ENCODE measurements around the gene CDC14B. TPM values are rescaled to one million over a fixed set of nuclear protein-coding genes. Genes with fewer than 3 reads are reported as not detected.
A peak's percentile ranks its signal among the peaks of the same experiment; 100 is the strongest.

Gene CDC14B
- total RNA-seq, 2 experiments from 2014 or later: 0.62 to 0.83 TPM

GRCh38 chr9:96498796-96499195, 120.8 kb downstream of the CDC14B start:
- Mint-ChIP-seq H3K9me3 (no peaks in the 10 kb centered on the region), H3K4me1 (no peaks in the 10 kb centered on the region), H3K36me3 (ENCODE audit: low read depth) (no peaks in the 10 kb centered on the region), H3K4me3 (no peak overlapping the region), H3K27ac (no peak overlapping the region), H3K27me3 (no peaks in the 10 kb centered on the region)
- DNase-seq: no peak
- ChIA-PET POLR2A (interaction anchor here (0.6 kb wide), 1 partner anchor 117 kb away, joined by 5 read pairs; no protein-coding TSS in a partner anchor), CTCF (no interaction called here)

GRCh38 chr9:96497117-96497399, 122.6 kb downstream of the CDC14B start:
- H3K9me3 Mint-ChIP-seq: no peaks in the 10 kb centered on the region
- H3K4me3 Mint-ChIP-seq: no peak overlapping the region
- H3K27ac Mint-ChIP-seq: no peak overlapping the region
- no peaks in the 10 kb centered on the region for H3K36me3 Mint-ChIP-seq (ENCODE audit: low read depth)
- DNase-seq: no peak
- CTCF ChIA-PET: interaction anchor here (1.1 kb wide), 1 partner anchor 55 kb away, joined by 3 read pairs; no protein-coding TSS in a partner anchor
- no peaks in the 10 kb centered on the region for H3K4me1 Mint-ChIP-seq
- POLR2A ChIA-PET: interaction anchor here (0.6 kb wide), 1 partner anchor 78 kb away, joined by 3 read pairs; no protein-coding TSS in a partner anchor
- no peaks in the 10 kb centered on the region for H3K27me3 Mint-ChIP-seq

GRCh38 chr9:96496368-96497116, 123.1 kb downstream of the CDC14B start:
- Mint-ChIP-seq H3K4me3 (no peak overlapping the region), H3K9me3 (no peaks in the 10 kb centered on the region)
- CTCF ChIA-PET: no interaction called here

GRCh38 chr9:96495341-96495740, 124.3 kb downstream of the CDC14B start:
- no peak overlapping the region for H3K4me3 Mint-ChIP-seq
- no peaks in the 10 kb centered on the region for H3K27me3 Mint-ChIP-seq
- no peak for DNase-seq
- ChIA-PET CTCF (no interaction called here), POLR2A (no interaction called here)
- no peak overlapping the region for H3K27ac Mint-ChIP-seq
- peaks cover 2% of the 10 kb centered on the region for H3K36me3 Mint-ChIP-seq (ENCODE audit: low read depth)
- peaks cover 12% of the 10 kb centered on the region for H3K4me1 Mint-ChIP-seq
- H3K9me3 Mint-ChIP-seq: no peaks in the 10 kb centered on the region

More at GRCh38 chr9:96496368-96497116, 123.1 kb downstream of the CDC14B start:
- peaks cover 4% of the 10 kb centered on the region for H3K4me1 Mint-ChIP-seq
- H3K36me3 Mint-ChIP-seq (ENCODE audit: low read depth): no peaks in the 10 kb centered on the region
- no peak for DNase-seq
- H3K27me3 Mint-ChIP-seq: no peaks in the 10 kb centered on the region
- H3K27ac Mint-ChIP-seq: no peak overlapping the region
- POLR2A ChIA-PET: no interaction called here

GRCh38 chr9:96494215-96494800, 125.3 kb downstream of the CDC14B start:
- H3K4me3 Mint-ChIP-seq: no peak overlapping the region
- no peak overlapping the region for H3K27ac Mint-ChIP-seq
- H3K4me1 Mint-ChIP-seq: peaks cover 12% of the 10 kb centered on the region
- no peaks in the 10 kb centered on the region for H3K27me3 Mint-ChIP-seq
- DNase-seq: no peak
- H3K36me3 Mint-ChIP-seq (ENCODE audit: low read depth): peaks cover 7% of the 10 kb centered on the region
- no peaks in the 10 kb centered on the region for H3K9me3 Mint-ChIP-seq
- ChIA-PET POLR2A (no interaction called here), CTCF (no interaction called here)

GRCh38 chr9:96493757-96494156, 125.9 kb downstream of the CDC14B start:
- Mint-ChIP-seq H3K4me3 (no peak overlapping the region), H3K27me3 (no peaks in the 10 kb centered on the region), H3K27ac (no peak overlapping the region), H3K4me1 (peaks cover 12% of the 10 kb centered on the region), H3K9me3 (no peaks in the 10 kb centered on the region), H3K36me3 (ENCODE audit: low read depth) (peaks cover 8% of the 10 kb centered on the region)
- DNase-seq: no peak
- CTCF ChIA-PET: no interaction called here
- POLR2A ChIA-PET: no interaction called here

GRCh38 chr9:96492993-96493531, 126.6 kb downstream of the CDC14B start:
- DNase-seq: no peak
- ChIA-PET POLR2A (no interaction called here), CTCF (no interaction called here)
- Mint-ChIP-seq H3K36me3 (ENCODE audit: low read depth) (peaks cover 11% of the 10 kb centered on the region), H3K9me3 (no peaks in the 10 kb centered on the region), H3K27ac (no peak overlapping the region), H3K4me1 (peaks cover 12% of the 10 kb centered on the region), H3K4me3 (no peak overlapping the region), H3K27me3 (no peaks in the 10 kb centered on the region)

- Mint-ChIP-seq H3K4me1 (peaks cover 12% of the 10 kb centered on the region), H3K27me3 (no peaks in the 10 kb centered on the region), H3K36me3 (ENCODE audit: low read depth) (peaks cover 12% of the 10 kb centered on the region), H3K9me3 (no peaks in the 10 kb centered on the region), H3K27ac (peak overlapping the region; percentile 5), H3K4me3 (no peak overlapping the region)
- DNase-seq: no peak
- POLR2A ChIA-PET: no interaction called here
- CTCF ChIA-PET: no interaction called here
These were observed 127.6 kb downstream of the CDC14B start for GRCh38 chr9:96491880-96492525.

GRCh38 chr9:96491079-96491879, 128.4 kb downstream of the CDC14B start:
- Mint-ChIP-seq H3K9me3 (no peaks in the 10 kb centered on the region), H3K4me1 (peaks cover 12% of the 10 kb centered on the region), H3K27ac (no peak overlapping the region), H3K4me3 (no peak overlapping the region), H3K27me3 (no peaks in the 10 kb centered on the region), H3K36me3 (ENCODE audit: low read depth) (peaks cover 12% of the 10 kb centered on the region)
- DNase-seq: peak; percentile 26
- CTCF ChIA-PET: no interaction called here
- POLR2A ChIA-PET: no interaction called here

- peaks cover 12% of the 10 kb centered on the region for H3K4me1 Mint-ChIP-seq
These were observed 129.0 kb downstream of the CDC14B start for GRCh38 chr9:96490534-96491078.

GRCh38 chr9:96489482-96489979, 130.1 kb downstream of the CDC14B start:
- H3K9me3 Mint-ChIP-seq: no peaks in the 10 kb centered on the region
- H3K4me3 Mint-ChIP-seq: no peak overlapping the region
- peaks cover 14% of the 10 kb centered on the region for H3K4me1 Mint-ChIP-seq
- CTCF ChIA-PET: no interaction called here
- H3K36me3 Mint-ChIP-seq (ENCODE audit: low read depth): peaks cover 21% of the 10 kb centered on the region
- H3K27me3 Mint-ChIP-seq: no peaks in the 10 kb centered on the region
- H3K27ac Mint-ChIP-seq: no peak overlapping the region
- POLR2A ChIA-PET: no interaction called here
- no peak for DNase-seq

More at GRCh38 chr9:96490534-96491078, 129.0 kb downstream of the CDC14B start:
- DNase-seq: no peak
- CTCF ChIA-PET: no interaction called here
- H3K36me3 Mint-ChIP-seq (ENCODE audit: low read depth): peaks cover 15% of the 10 kb centered on the region
- no peak overlapping the region for H3K4me3 Mint-ChIP-seq
- H3K9me3 Mint-ChIP-seq: no peaks in the 10 kb centered on the region
- no peak overlapping the region for H3K27ac Mint-ChIP-seq
- H3K27me3 Mint-ChIP-seq: no peaks in the 10 kb centered on the region
- POLR2A ChIA-PET: no interaction called here

- Mint-ChIP-seq H3K27me3 (no peaks in the 10 kb centered on the region), H3K4me3 (no peak overlapping the region), H3K9me3 (no peaks in the 10 kb centered on the region), H3K36me3 (ENCODE audit: low read depth) (peaks cover 23% of the 10 kb centered on the region), H3K27ac (no peak overlapping the region), H3K4me1 (peaks cover 14% of the 10 kb centered on the region)
- ChIA-PET POLR2A (no interaction called here), CTCF (no interaction called here)
- DNase-seq: no peak
These were observed 131.7 kb downstream of the CDC14B start for GRCh38 chr9:96487949-96488348.
